ENCODE measurements around the gene KCNC3.

Gene KCNC3

GRCh38 chr19:50280074-50280473, 49.1 kb downstream of the KCNC3 start:
- in situ Hi-C loops (cut with MboI; ENCODE audit: low sequenced_read_pairs) = no loop called here

GRCh38 chr19:50277966-50278580, 51.1 kb downstream of the KCNC3 start:
- in situ Hi-C loops (cut with MboI; ENCODE audit: low sequenced_read_pairs) = no loop called here

GRCh38 chr19:50276370-50277063, 52.7 kb downstream of the KCNC3 start:
- in situ Hi-C loops (cut with MboI; ENCODE audit: low sequenced_read_pairs) = no loop called here

- in situ Hi-C loops (cut with MboI; ENCODE audit: low sequenced_read_pairs) = no loop called here
Observed at GRCh38 chr19:50275577-50276368, 53.4 kb downstream of the KCNC3 start.

GRCh38 chr19:50273821-50274220, 55.4 kb downstream of the KCNC3 start:
- in situ Hi-C loops (cut with MboI; ENCODE audit: low sequenced_read_pairs) = no loop called here

GRCh38 chr19:50272263-50272897, 56.8 kb downstream of the KCNC3 start:
- in situ Hi-C loops (cut with MboI; ENCODE audit: low sequenced_read_pairs) = no loop called here

- in situ Hi-C loops (cut with MboI; ENCODE audit: low sequenced_read_pairs) = no loop called here
Observed at GRCh38 chr19:50269653-50270052, 59.5 kb downstream of the KCNC3 start.

- in situ Hi-C loops (cut with MboI; ENCODE audit: low sequenced_read_pairs) = no loop called here
Observed at GRCh38 chr19:50268501-50268900, 60.7 kb downstream of the KCNC3 start.

GRCh38 chr19:50268041-50268440, 61.1 kb downstream of the KCNC3 start:
- in situ Hi-C loops (cut with MboI; ENCODE audit: low sequenced_read_pairs) = no loop called here

GRCh38 chr19:50266896-50267295, 62.3 kb downstream of the KCNC3 start:
- in situ Hi-C loops (cut with MboI; ENCODE audit: low sequenced_read_pairs) = no loop called here

GRCh38 chr19:50266041-50266440, 63.1 kb downstream of the KCNC3 start:
- in situ Hi-C loops (cut with MboI; ENCODE audit: low sequenced_read_pairs) = no loop called here

- in situ Hi-C loops (cut with MboI; ENCODE audit: low sequenced_read_pairs) = no loop called here
Observed at GRCh38 chr19:50264483-50265186, 64.5 kb downstream of the KCNC3 start.

GRCh38 chr19:50263176-50263575, 66.0 kb downstream of the KCNC3 start:
- in situ Hi-C loops (cut with MboI; ENCODE audit: low sequenced_read_pairs) = no loop called here

Data from hTERT RPE-1 (cell line).